ENCODE measurements around the gene ZNF341. TPM values are rescaled to one million over a fixed set of nuclear protein-coding genes. Genes with fewer than 3 reads are reported as not detected.
"Not testable (repeated sequence)": the region's sequence is repeated elsewhere in the genome, so short reads cannot be mapped to it uniquely, and the experiment has no call there.

Gene ZNF341
- total RNA-seq, 1 donor from 2014 or later: 3.3 TPM

DNA sequence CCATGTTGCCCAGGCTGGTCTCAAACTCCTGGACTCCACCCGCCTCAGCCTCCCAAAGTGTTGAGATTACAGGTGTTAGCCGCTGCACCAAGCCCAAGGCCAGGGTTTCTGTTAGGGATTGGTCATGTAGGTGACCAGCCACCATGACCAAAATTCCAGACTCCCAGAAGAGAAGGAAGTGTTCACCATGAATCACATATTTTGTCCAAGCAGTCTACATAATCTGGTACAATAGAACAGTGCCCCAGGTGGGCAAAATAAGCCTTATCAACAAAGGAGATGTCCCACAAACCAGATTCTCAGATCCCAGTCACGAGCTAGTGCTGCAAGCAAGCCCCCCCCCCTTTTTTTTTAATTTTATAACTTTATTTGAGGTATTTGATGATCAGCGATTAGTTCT, 20.0 kb downstream of the ZNF341 start:
- Mint-ChIP-seq H3K27ac (ENCODE audit: unreplicated experiment) (no peak overlapping the region), H3K27me3 (ENCODE audit: unreplicated experiment) (no peaks in the 10 kb centered on the region), H3K9me3 (ENCODE audit: unreplicated experiment) (peaks cover 3% of the 10 kb centered on the region), H3K4me1 (ENCODE audit: low read depth, unreplicated experiment) (no peaks in the 10 kb centered on the region), H3K4me3 (ENCODE audit: unreplicated experiment) (no peak overlapping the region), H3K36me3 (ENCODE audit: unreplicated experiment) (no peaks in the 10 kb centered on the region)
- TF ChIP-seq, protein P1, sequence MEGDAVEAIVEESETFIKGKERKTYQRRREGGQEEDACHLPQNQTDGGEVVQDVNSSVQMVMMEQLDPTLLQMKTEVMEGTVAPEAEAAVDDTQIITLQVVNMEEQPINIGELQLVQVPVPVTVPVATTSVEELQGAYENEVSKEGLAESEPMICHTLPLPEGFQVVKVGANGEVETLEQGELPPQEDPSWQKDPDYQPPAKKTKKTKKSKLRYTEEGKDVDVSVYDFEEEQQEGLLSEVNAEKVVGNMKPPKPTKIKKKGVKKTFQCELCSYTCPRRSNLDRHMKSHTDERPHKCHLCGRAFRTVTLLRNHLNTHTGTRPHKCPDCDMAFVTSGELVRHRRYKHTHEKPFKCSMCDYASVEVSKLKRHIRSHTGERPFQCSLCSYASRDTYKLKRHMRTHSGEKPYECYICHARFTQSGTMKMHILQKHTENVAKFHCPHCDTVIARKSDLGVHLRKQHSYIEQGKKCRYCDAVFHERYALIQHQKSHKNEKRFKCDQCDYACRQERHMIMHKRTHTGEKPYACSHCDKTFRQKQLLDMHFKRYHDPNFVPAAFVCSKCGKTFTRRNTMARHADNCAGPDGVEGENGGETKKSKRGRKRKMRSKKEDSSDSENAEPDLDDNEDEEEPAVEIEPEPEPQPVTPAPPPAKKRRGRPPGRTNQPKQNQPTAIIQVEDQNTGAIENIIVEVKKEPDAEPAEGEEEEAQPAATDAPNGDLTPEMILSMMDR (IDR thresholded peaks at IDR 0.05; ENCODE audit: partially characterized antibody, unreplicated experiment): no peak
- no peak for DNase-seq

DNA sequence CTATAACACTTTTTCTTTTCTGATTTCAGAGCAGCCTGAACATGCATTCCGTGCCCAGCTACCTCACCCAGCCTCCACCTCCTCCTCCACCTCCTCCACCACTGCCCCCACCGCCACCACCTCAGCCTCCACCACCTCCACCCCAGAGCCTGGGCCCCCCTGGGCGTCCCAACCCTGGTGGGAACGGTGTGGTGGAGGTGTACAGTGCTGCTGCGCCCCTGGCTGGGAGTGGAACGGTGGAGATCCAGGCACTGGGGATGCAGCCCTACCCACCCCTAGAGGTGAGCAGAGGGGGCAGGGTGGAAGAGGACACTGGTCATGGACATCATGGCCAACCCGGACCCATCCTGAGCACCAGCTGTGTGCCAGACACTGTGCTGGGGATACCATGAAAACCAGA, 21.3 kb downstream of the ZNF341 start:
- Mint-ChIP-seq H3K4me1 (ENCODE audit: low read depth, unreplicated experiment) (no peaks in the 10 kb centered on the region), H3K9me3 (ENCODE audit: unreplicated experiment) (peaks cover 7% of the 10 kb centered on the region), H3K27me3 (ENCODE audit: unreplicated experiment) (no peaks in the 10 kb centered on the region), H3K27ac (ENCODE audit: unreplicated experiment) (no peak overlapping the region), H3K36me3 (ENCODE audit: unreplicated experiment) (peaks cover 7% of the 10 kb centered on the region), H3K4me3 (ENCODE audit: unreplicated experiment) (no peak overlapping the region)
- TF ChIP-seq, protein P1 (IDR thresholded peaks at IDR 0.05; ENCODE audit: partially characterized antibody, unreplicated experiment): no peak
- DNase-seq: no peak

DNA sequence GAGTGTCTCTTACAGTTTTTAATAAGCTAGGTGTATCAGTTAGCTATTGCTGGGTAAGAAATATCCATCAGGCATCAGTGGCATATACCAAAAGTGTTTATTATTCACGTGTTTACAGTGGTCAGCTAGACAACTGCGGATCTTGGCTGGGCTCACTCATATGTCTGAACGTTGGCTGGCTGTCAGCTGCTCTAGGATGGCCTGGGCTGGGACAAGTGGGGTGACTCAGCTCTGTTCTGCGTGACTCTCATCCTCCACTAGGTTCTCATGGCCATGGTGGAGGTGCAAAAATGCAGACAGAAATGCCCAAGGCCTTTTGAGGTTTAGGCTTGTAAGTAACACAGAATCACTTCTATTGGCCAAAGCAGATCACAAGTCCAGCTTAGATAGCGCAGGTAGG, 22.0 kb downstream of the ZNF341 start:
- no peak overlapping the region for H3K4me3 Mint-ChIP-seq (ENCODE audit: unreplicated experiment)
- no peaks in the 10 kb centered on the region for H3K4me1 Mint-ChIP-seq (ENCODE audit: low read depth, unreplicated experiment)
- TF ChIP-seq, protein P1 (IDR thresholded peaks at IDR 0.05; ENCODE audit: partially characterized antibody, unreplicated experiment): no peak

DNA sequence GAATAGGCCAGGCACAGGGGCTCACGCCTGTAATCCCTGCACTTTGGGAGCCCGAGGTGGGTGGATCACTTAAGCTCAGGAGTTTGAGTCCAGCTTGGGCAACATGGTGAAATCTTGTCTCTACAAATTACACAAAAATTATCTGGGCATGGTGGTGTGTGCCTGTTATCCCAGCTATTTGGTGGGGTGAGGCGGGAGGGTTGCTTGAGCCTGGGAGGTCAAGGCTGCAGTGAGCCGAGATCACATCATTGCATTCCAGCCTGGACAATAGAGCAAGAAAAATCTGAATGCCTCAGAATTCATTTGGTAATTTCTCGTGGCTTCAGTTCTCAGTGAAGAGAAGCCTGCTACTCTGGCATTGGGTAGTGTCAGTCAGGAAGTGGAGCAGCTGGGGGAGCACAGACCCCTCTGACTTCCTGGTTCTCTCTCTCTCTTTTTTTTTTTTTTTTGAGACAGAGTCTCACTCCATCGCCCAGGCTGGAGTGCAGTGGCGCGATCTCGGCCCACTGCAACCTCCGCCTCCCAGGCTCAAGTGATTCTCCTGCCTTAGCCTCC, 24.2 kb downstream of the ZNF341 start:
- DNase-seq; H3K4me3 Mint-ChIP-seq (ENCODE audit: unreplicated experiment); H3K27ac Mint-ChIP-seq (ENCODE audit: unreplicated experiment); H3K36me3 Mint-ChIP-seq (ENCODE audit: unreplicated experiment); H3K4me1 Mint-ChIP-seq (ENCODE audit: low read depth, unreplicated experiment); H3K27me3 Mint-ChIP-seq (ENCODE audit: unreplicated experiment): not testable (repeated sequence)
- H3K9me3 Mint-ChIP-seq (ENCODE audit: unreplicated experiment): peaks cover 11% of the 10 kb centered on the region

More for the DNA sequence above, 22.0 kb downstream of the ZNF341 start:
- H3K36me3 Mint-ChIP-seq (ENCODE audit: unreplicated experiment): peaks cover 7% of the 10 kb centered on the region
- peaks cover 11% of the 10 kb centered on the region for H3K9me3 Mint-ChIP-seq (ENCODE audit: unreplicated experiment)
- H3K27ac Mint-ChIP-seq (ENCODE audit: unreplicated experiment): no peak overlapping the region
- no peak for DNase-seq
- no peaks in the 10 kb centered on the region for H3K27me3 Mint-ChIP-seq (ENCODE audit: unreplicated experiment)

DNA sequence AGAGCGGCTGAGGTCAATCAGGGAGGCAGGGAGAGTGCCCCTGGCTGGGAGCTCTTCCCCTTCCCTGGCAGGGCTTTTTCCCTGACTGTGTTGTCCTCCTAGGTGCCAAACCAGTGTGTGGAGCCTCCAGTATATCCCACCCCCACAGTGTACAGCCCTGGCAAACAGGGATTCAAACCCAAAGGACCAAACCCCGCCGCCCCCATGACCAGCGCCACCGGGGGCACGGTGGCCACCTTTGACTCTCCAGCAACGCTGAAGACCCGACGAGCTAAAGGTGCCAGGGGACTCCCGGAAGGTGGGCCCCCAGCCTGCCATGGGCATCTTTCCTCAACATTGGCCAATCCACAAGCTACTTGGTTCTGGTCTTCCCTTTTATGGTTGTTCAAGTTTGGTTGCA, 25.2 kb downstream of the ZNF341 start:
- TF ChIP-seq, protein P1 (IDR thresholded peaks at IDR 0.05; ENCODE audit: partially characterized antibody, unreplicated experiment): no peak
- Mint-ChIP-seq H3K4me1 (ENCODE audit: low read depth, unreplicated experiment) (no peaks in the 10 kb centered on the region), H3K9me3 (ENCODE audit: unreplicated experiment) (peaks cover 11% of the 10 kb centered on the region), H3K36me3 (ENCODE audit: unreplicated experiment) (peaks cover 7% of the 10 kb centered on the region), H3K27me3 (ENCODE audit: unreplicated experiment) (no peaks in the 10 kb centered on the region), H3K4me3 (ENCODE audit: unreplicated experiment) (no peak overlapping the region), H3K27ac (ENCODE audit: unreplicated experiment) (no peak overlapping the region)
- DNase-seq: no peak
